ENCODE measurements around the gene MAGEB1.

MAGEB1 gene

GRCh38 chrX:30278365-30278764 lies 31.4 kb downstream of the MAGEB1 start:
- no peak for TF ChIP-seq CTCF (IDR thresholded peaks at IDR 0.05; ENCODE audit: low read depth, low read length)
- no peaks in the 10 kb centered on the region for H3K36me3 ChIP-seq
- H3K4me3 ChIP-seq (ENCODE audit: low read depth, low read length): no peak overlapping the region
- no peak overlapping the region for H3K27ac ChIP-seq
- no peak for DNase-seq
- H3K27me3 ChIP-seq (ENCODE audit: insufficient read depth, low read depth, severe bottlenecking): peaks cover 5% of the 10 kb centered on the region
- no peaks in the 10 kb centered on the region for H3K9me3 ChIP-seq (ENCODE audit: severe bottlenecking)

GRCh38 chrX:30280428-30280827 lies 33.5 kb downstream of the MAGEB1 start:
- no peaks in the 10 kb centered on the region for H3K27me3 ChIP-seq (ENCODE audit: insufficient read depth, low read depth, severe bottlenecking)
- H3K36me3 ChIP-seq: no peaks in the 10 kb centered on the region
- H3K4me3 ChIP-seq (ENCODE audit: low read depth, low read length): no peak overlapping the region
- H3K27ac ChIP-seq: no peak overlapping the region
- DNase-seq: no peak
- H3K9me3 ChIP-seq (ENCODE audit: severe bottlenecking): no peaks in the 10 kb centered on the region
- TF ChIP-seq CTCF (IDR thresholded peaks at IDR 0.05; ENCODE audit: low read depth, low read length): no peak

GRCh38 chrX:30282527-30282926 lies 35.6 kb downstream of the MAGEB1 start:
- no peaks in the 10 kb centered on the region for H3K36me3 ChIP-seq
- no peak overlapping the region for H3K4me3 ChIP-seq (ENCODE audit: low read depth, low read length)
- no peak for TF ChIP-seq CTCF (IDR thresholded peaks at IDR 0.05; ENCODE audit: low read depth, low read length)
- DNase-seq: no peak
- H3K27ac ChIP-seq: no peak overlapping the region
- no peaks in the 10 kb centered on the region for H3K9me3 ChIP-seq (ENCODE audit: severe bottlenecking)
- H3K27me3 ChIP-seq (ENCODE audit: insufficient read depth, low read depth, severe bottlenecking): no peaks in the 10 kb centered on the region

- no peaks in the 10 kb centered on the region for H3K27me3 ChIP-seq (ENCODE audit: insufficient read depth, low read depth, severe bottlenecking)
- no peaks in the 10 kb centered on the region for H3K36me3 ChIP-seq
- TF ChIP-seq CTCF (IDR thresholded peaks at IDR 0.05; ENCODE audit: low read depth, low read length): no peak
- H3K27ac ChIP-seq: no peak overlapping the region
- no peak overlapping the region for H3K4me3 ChIP-seq (ENCODE audit: low read depth, low read length)
- DNase-seq: no peak
- no peaks in the 10 kb centered on the region for H3K9me3 ChIP-seq (ENCODE audit: severe bottlenecking)
These were observed 36.7 kb downstream of the MAGEB1 start for GRCh38 chrX:30283456-30284200.

GRCh38 chrX:30296408-30297254 lies 49.7 kb downstream of the MAGEB1 start:
- Histone ChIP-seq H3K27me3 (ENCODE audit: insufficient read depth, low read depth, severe bottlenecking) (peaks cover 13% of the 10 kb centered on the region), H3K27ac (no peak overlapping the region), H3K4me3 (ENCODE audit: low read depth, low read length) (no peak overlapping the region), H3K36me3 (no peaks in the 10 kb centered on the region), H3K9me3 (ENCODE audit: severe bottlenecking) (no peaks in the 10 kb centered on the region)
- TF ChIP-seq CTCF (IDR thresholded peaks at IDR 0.05; ENCODE audit: low read depth, low read length): no peak
- DNase-seq: no peak
